GM23338 (cell line): Measurements from ENCODE around the gene TMEM247.
A peak's percentile ranks its signal among the peaks of the same experiment; 100 is the strongest.

Source experiments
- CREB1 ChIP-seq: fragments of 250-450 bp; sonication (Bioruptor Pico); IDR thresholded peaks from 2 replicates; pipeline ENCODE4 v1.5.0; 2020; ENCODE audit warnings: low read depth, mild to moderate bottlenecking, moderate library complexity
- EZH2 ChIP-seq: fragments of 200-600 bp; sonication (generic); IDR thresholded peaks from one replicate; pipeline ENCODE4 v1.8.0; 2017; ENCODE audit warnings: antibody characterized with exemption, mild to moderate bottlenecking, low read depth; ENCODE audit not compliant: unreplicated experiment
- TF ChIP-seq, protein P1 (sequence below), 2 experiments: fragments of 200-600 bp in 1 of 2; sonication (generic) in 1 of 2; conservative IDR thresholded peaks; 2 replicates each; pipeline versions ENCODE4 v1.5.1 to v1.6.1; 2016 to 2017; ENCODE audit warnings: antibody characterized with exemption in 2 of 2, low read depth in 2 of 2, mild to moderate bottlenecking in 2 of 2, moderate library complexity in 1 of 2

DNA sequence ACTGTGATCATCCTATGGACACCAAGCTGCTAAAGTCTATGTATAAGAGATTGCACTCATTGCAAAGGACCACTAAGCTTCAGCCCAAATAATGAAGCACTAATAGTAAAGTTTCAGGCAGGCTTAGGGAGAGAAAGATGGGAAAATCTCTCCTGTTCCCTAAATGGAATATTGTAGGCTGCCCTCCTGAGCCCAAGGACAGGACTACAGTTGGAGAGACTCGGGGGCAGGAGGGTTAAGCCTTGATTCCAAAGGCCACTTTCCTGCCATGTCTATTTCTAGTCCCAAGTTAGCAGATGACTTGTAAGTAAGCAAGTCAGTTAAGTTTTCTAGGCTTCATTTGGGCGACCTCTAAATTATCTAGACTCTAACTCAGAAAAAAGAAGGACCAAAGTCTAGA, 9.0 kb downstream of the TMEM247 start:
- TF ChIP-seq, protein P1, sequence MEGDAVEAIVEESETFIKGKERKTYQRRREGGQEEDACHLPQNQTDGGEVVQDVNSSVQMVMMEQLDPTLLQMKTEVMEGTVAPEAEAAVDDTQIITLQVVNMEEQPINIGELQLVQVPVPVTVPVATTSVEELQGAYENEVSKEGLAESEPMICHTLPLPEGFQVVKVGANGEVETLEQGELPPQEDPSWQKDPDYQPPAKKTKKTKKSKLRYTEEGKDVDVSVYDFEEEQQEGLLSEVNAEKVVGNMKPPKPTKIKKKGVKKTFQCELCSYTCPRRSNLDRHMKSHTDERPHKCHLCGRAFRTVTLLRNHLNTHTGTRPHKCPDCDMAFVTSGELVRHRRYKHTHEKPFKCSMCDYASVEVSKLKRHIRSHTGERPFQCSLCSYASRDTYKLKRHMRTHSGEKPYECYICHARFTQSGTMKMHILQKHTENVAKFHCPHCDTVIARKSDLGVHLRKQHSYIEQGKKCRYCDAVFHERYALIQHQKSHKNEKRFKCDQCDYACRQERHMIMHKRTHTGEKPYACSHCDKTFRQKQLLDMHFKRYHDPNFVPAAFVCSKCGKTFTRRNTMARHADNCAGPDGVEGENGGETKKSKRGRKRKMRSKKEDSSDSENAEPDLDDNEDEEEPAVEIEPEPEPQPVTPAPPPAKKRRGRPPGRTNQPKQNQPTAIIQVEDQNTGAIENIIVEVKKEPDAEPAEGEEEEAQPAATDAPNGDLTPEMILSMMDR (conservative IDR thresholded peaks at IDR 0.05; ENCODE audit: low read depth in 2 of 2) = peak in 1 of 2 experiments; percentile 15; a peak in 2 of 4 replicates
- TF ChIP-seq EZH2 (no peak), CREB1 (no peak)
